GM10266 (cell line): Measurements from ENCODE around the gene MED28.
"Not testable (repeated sequence)": the region's sequence is repeated elsewhere in the genome, so short reads cannot be mapped to it uniquely, and the experiment has no call there.

Source experiments
- DNase-seq: peaks from one replicate; pipeline ENCODE4 v3.0.0; 2012; ENCODE audit errors: extremely low spot score
- TF ChIP-seq, protein P1 (sequence below): IDR thresholded peaks from 2 replicates; pipeline ENCODE4 v1.5.1; 2012; ENCODE audit warnings: mild to moderate bottlenecking, low read depth; ENCODE audit not compliant: control insufficient read depth, insufficient read depth; ENCODE audit errors: missing control alignments

Gene MED28

GRCh38 chr4:17654701-17655100, 40.3 kb downstream of the MED28 start:
- TF ChIP-seq, protein P1, sequence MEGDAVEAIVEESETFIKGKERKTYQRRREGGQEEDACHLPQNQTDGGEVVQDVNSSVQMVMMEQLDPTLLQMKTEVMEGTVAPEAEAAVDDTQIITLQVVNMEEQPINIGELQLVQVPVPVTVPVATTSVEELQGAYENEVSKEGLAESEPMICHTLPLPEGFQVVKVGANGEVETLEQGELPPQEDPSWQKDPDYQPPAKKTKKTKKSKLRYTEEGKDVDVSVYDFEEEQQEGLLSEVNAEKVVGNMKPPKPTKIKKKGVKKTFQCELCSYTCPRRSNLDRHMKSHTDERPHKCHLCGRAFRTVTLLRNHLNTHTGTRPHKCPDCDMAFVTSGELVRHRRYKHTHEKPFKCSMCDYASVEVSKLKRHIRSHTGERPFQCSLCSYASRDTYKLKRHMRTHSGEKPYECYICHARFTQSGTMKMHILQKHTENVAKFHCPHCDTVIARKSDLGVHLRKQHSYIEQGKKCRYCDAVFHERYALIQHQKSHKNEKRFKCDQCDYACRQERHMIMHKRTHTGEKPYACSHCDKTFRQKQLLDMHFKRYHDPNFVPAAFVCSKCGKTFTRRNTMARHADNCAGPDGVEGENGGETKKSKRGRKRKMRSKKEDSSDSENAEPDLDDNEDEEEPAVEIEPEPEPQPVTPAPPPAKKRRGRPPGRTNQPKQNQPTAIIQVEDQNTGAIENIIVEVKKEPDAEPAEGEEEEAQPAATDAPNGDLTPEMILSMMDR, result no peak
- no peak for DNase-seq

- TF ChIP-seq, protein P1, result no peak
- DNase-seq, result no peak
Measured at GRCh38 chr4:17657090-17657489, 42.6 kb downstream of the MED28 start.

DNA sequence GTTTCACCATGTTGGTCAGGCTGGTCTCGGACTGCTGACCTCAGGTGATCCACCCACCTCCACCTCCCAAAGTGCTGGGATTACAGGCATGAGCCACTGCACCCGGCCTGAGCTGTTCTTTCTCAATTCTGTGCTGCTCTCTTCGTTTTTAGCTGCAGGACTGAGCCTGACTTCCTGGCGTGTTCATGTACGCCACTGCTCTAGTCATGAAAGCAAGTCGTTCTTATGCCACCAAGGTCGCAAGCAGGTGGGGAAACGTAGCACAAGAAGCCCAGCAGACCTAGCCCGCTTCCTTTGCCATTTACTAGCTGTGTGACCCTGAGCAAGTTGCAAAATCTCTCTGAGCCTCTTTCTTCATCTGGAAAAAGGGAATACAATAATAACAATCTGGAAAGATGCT, 43.4 kb downstream of the MED28 start:
- DNase-seq, result no peak
- TF ChIP-seq, protein P1, result no peak

- DNase-seq, result not testable (repeated sequence)
Measured at GRCh38 chr4:17659196-17659595, 44.8 kb downstream of the MED28 start.

DNA sequence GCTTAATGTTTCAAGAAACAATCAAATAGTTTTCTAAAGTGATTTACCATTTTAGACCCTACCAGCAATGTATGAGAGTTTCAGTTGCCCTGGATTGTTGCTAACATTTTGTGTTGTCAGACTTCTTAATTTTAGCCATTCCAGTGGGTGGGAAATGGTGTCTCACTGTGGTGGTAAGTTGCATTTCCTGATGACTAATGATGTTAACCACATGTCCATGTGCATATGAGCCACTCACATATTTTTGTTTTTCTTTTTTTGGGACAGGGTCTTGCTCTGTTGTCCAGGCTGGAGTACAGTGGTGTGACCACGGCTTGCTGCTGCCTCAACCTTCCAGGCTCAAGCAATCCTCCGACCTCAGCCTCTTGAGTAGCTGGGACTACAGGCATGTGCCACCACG, 48.3 kb downstream of the MED28 start:
- TF ChIP-seq, protein P1, result no peak
- no peak for DNase-seq

DNA sequence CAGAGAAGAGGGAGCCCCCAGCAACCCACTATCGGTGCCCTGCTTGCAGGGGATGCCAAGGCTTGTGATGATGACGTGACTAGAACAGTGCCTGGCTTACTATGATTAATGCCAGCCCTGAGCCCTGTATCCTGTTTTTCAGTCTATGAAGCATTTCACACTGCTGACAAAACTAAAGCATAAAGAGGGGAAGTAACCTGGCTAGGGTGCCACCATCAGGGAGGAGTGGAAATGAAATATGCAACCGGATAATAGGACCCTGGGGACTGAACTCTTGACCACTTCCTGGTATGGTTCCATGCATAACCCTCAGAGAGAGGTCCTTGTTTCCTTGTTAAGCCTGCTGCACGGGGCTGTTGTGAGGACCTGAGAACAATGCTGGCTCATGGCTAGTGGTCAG, 50.3 kb downstream of the MED28 start:
- DNase-seq, result no peak
- TF ChIP-seq, protein P1, result no peak

GRCh38 chr4:17665346-17665745, 50.9 kb downstream of the MED28 start:
- TF ChIP-seq, protein P1, result no peak
- DNase-seq, result no peak

GRCh38 chr4:17665852-17666251, 51.4 kb downstream of the MED28 start:
- TF ChIP-seq, protein P1, result no peak
- DNase-seq, result no peak
